Upper lobe of right lung (tissue), 1 donor: ENCODE measurements around the gene OMP. TPM values are rescaled to one million over a fixed set of nuclear protein-coding genes. Genes with fewer than 3 reads are reported as not detected.
A peak's percentile ranks its signal among the peaks of the same experiment; 100 is the strongest.

ENCODE experiments used
- ATAC-seq: fragments of 200-7000 bp; cut with Tn5 transposase; one replicate; pipeline ENCODE4 v1.9.1; 2020; ENCODE audit warnings: mild to moderate bottlenecking, moderate library complexity
- DNase-seq: peaks from one replicate; pipeline ENCODE4 v3.0.0-alpha.2; 2020
- H3K27ac ChIP-seq: fragments of 200-600 bp; one replicate; pipeline ENCODE4 v1.8.0; 2022
- H3K27me3 ChIP-seq: fragments of 200-600 bp; one replicate; pipeline ENCODE4 v1.8.0; 2022; ENCODE audit warnings: mild to moderate bottlenecking
- H3K36me3 ChIP-seq: fragments of 200-600 bp; one replicate; pipeline ENCODE4 v1.8.0; 2022
- H3K4me1 ChIP-seq: fragments of 200-600 bp; one replicate; pipeline ENCODE4 v1.8.0; 2022
- H3K4me3 ChIP-seq: fragments of 200-600 bp; one replicate; pipeline ENCODE4 v1.8.0; 2022; ENCODE audit warnings: mild to moderate bottlenecking
- H3K9me3 ChIP-seq: fragments of 200-600 bp; one replicate; pipeline ENCODE4 v1.8.0; 2022
- intact Hi-C: fragments of 100-400 bp; cut with DNase I; formaldehyde crosslinking; loops from one replicate; pipeline ENCODE4 v1.11.0; 2022
- total RNA-seq: library from RNA; stranded (reverse); fragmentation: NEBNext Ultra II Directional; extraction: Animal tissue kit (Norgen Biotek cat#: 25700); gene quantifications from one replicate; pipeline ENCODE4 v1.2.1, GENCODE V29; 2021
- TF ChIP-seq, protein P1 (sequence below): fragments of 200-600 bp; IDR thresholded peaks from one replicate; pipeline ENCODE4 v1.8.0; 2022; ENCODE audit warnings: antibody characterized with exemption
- donor health status: DM: no; HTN: yes; CAD: no; lungs with severe emphysema.

Gene OMP
- total RNA-seq, 1 donor from 2014 or later = not detected

DNA sequence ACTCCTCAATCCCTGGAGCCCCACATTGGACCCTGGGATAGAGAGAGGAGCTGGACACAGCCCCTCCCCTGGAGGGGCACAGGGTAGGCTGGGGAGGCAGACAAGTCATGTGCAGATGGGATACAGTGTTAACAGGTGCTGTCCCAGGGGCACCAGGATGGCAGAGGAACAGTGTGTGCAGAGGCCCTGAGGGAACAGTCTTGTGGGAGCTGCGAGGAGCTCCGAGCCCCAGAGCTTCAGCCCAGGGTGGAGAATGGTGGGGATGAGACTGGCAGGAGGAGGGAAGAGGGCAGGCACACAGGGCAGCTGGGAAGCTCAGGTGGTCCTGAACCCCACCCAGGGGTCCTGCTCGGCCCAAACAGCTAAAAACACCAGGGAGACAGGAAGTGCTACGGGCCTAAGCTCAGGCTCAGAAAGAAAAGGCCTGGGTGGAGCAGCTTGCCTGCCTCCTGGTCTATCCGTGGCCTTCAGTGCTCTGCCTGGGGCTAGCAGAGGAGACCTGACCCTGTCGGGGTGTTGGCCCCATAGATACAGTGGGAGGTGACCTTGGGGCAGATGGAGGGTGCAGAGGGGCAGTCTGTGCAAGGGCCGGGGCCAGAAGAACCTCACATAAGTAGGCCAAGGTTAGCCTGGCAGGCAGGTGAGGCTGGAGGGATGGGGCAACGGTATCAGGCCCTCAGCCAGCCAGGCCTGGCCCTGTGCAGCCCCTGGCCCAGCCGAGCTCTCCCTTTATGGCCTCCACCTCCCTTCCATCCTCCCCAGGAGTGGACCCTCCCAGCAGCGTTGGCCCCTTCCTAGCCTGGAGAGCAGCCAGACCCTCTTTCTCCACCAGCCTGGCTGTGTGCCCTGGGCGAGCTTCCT lies 20.4 kb upstream of the OMP start:
- H3K36me3 ChIP-seq = no peaks in the 10 kb centered on the region
- intact Hi-C loops = no loop called here
- no peaks in the 10 kb centered on the region for H3K9me3 ChIP-seq
- no peak overlapping the region for H3K4me3 ChIP-seq
- H3K27me3 ChIP-seq = no peaks in the 10 kb centered on the region
- H3K27ac ChIP-seq = peak overlapping the region; percentile 71
- peak; percentile 16 for ATAC-seq
- peaks cover 16% of the 10 kb centered on the region for H3K4me1 ChIP-seq
- TF ChIP-seq, protein P1, sequence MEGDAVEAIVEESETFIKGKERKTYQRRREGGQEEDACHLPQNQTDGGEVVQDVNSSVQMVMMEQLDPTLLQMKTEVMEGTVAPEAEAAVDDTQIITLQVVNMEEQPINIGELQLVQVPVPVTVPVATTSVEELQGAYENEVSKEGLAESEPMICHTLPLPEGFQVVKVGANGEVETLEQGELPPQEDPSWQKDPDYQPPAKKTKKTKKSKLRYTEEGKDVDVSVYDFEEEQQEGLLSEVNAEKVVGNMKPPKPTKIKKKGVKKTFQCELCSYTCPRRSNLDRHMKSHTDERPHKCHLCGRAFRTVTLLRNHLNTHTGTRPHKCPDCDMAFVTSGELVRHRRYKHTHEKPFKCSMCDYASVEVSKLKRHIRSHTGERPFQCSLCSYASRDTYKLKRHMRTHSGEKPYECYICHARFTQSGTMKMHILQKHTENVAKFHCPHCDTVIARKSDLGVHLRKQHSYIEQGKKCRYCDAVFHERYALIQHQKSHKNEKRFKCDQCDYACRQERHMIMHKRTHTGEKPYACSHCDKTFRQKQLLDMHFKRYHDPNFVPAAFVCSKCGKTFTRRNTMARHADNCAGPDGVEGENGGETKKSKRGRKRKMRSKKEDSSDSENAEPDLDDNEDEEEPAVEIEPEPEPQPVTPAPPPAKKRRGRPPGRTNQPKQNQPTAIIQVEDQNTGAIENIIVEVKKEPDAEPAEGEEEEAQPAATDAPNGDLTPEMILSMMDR = no peak
- peak; percentile 59 for DNase-seq

DNA sequence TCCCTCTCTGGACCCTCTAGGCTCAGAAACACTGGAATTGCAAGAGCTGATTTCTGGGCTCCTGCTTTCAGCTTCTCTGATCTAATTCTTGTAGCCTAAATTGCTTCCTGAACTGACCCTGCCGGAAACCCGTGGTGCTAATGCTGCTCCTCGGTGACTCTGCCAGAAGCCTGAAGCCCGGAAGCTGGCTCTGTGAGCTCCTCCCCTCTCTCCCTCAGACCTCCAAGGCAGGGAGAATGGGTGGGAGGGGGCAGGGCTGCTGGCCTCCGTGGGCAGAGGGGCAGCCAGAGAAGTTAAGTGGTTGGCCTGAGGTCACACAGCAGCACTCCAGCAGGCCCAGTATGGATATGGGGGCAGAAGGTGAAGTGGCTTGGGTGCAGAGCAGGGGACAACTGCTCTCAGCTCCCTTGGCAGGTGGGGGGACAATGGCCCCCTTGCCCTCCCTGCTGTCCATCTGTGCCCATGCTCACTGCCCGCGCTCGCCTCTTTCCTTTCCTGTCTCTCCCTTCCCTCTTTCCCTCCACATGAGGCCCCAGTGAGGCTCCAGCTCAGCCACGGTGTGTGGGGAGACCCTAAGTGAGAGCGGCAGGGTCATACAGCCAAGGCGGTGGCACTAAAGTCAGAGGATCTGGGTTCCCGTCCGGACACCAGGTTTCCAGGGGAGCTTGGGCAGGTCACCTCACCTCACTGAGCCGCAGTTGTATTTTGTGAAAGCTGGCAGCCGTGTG lies 19.6 kb upstream of the OMP start:
- intact Hi-C loops = no loop called here
- H3K36me3 ChIP-seq = no peaks in the 10 kb centered on the region
- H3K4me3 ChIP-seq = no peak overlapping the region
- H3K4me1 ChIP-seq = peaks cover 16% of the 10 kb centered on the region
- H3K27me3 ChIP-seq = no peaks in the 10 kb centered on the region
- peak overlapping the region; percentile 71 for H3K27ac ChIP-seq
- H3K9me3 ChIP-seq = no peaks in the 10 kb centered on the region
- TF ChIP-seq, protein P1 = no peak
- DNase-seq (peak; percentile 66), ATAC-seq (peak; percentile 60)

DNA sequence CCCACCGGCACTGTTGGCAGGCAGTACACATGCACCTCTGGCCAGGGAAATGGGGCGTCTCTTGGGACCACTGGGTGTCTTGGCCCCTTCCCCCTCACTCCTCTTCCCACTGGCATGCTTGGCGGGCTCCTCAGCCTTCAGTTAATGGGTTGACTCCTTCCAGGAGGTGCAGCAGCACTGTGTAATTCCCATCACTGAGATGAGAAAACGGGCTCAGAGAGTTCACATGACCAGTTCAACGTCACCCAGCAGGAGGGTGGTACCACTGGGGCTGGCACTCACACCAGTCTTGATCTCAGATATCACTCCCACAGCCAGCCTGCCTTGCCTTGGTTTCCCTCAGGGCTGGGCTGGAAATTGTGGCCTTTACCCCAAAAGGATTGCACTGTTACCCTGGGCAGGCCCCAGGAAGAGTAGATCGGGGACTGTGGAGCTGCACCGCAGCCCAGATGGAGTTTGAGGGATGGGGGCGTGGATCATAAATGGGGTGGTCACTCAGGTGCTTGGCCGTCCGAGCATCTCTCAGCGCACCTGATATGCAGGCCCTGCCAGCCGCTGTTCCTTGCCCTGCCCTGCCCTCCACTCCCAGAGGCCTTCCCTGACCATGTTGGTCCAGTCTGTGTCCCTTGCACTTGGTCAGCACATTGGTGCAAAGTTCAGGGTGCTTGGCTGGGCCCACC lies 18.9 kb upstream of the OMP start:
- peak; percentile 50 for DNase-seq
- no peaks in the 10 kb centered on the region for H3K27me3 ChIP-seq
- peaks cover 16% of the 10 kb centered on the region for H3K4me1 ChIP-seq
- intact Hi-C loops = no loop called here
- TF ChIP-seq, protein P1 = no peak
- no peaks in the 10 kb centered on the region for H3K36me3 ChIP-seq
- no peaks in the 10 kb centered on the region for H3K9me3 ChIP-seq
- H3K4me3 ChIP-seq = no peak overlapping the region
- no peak overlapping the region for H3K27ac ChIP-seq
- no peak for ATAC-seq

DNA sequence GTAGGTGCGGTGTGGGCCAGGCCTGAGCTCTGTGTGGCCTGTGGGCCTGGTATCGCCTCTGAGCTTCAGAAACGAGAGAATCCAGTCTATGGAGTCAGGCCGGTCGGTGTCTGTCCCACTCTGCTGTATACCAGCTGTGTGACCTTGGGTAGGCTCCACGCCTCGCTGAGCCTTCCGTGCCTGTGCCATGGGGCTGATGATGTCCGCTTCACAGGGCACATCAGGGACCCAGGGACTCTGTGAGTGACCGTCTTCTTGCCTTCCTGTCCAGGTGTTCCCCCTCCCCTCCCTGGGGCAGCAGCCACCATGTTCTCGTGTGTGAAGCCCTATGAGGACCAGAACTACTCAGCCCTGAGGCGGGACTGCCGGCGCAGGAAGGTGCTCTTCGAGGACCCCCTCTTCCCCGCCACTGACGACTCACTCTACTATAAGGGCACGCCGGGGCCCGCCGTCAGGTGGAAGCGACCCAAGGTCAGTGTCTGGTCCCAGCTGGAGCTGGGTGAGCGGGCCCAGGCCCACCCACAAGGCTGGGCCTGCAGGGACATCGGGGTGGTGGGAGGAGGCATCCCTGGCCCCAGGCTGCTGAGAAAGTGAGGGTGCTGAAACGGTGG lies 18.0 kb upstream of the OMP start:
- DNase-seq (peak; percentile 40), ATAC-seq (no peak)
- Histone ChIP-seq H3K4me1 (peaks cover 16% of the 10 kb centered on the region), H3K36me3 (no peaks in the 10 kb centered on the region), H3K27ac (no peak overlapping the region), H3K4me3 (no peak overlapping the region), H3K27me3 (no peaks in the 10 kb centered on the region), H3K9me3 (no peaks in the 10 kb centered on the region)
- intact Hi-C loops = no loop called here
- TF ChIP-seq, protein P1 = no peak

DNA sequence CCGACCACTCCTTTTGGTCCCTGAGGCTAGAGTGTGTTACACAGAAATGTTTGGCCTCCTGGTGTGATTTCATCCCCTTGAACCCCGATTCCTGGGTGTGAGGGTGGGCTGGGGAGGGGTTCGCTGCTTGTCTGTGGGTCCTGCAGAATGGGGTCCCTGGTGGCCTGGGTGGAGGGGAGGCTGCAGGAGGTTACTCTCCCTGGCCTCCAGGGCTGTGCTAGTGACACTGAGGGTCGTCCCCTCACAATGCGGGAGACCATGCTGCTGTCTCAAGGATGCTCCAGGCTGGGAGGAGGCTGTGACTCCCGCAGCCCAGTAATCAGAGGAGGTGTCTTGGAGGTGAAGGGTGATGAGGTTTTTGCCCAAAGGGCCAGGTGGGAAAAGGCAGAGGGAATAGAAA lies 17.0 kb upstream of the OMP start:
- ATAC-seq = no peak

More for the DNA sequence above, 17.0 kb upstream of the OMP start:
- H3K9me3 ChIP-seq = no peaks in the 10 kb centered on the region
- H3K27me3 ChIP-seq = no peaks in the 10 kb centered on the region
- intact Hi-C loops = no loop called here
- no peaks in the 10 kb centered on the region for H3K36me3 ChIP-seq
- H3K27ac ChIP-seq = no peak overlapping the region
- peaks cover 16% of the 10 kb centered on the region for H3K4me1 ChIP-seq
- peak; percentile 52 for DNase-seq
- TF ChIP-seq, protein P1 = no peak
- H3K4me3 ChIP-seq = no peak overlapping the region
